ENCODE data around the gene ARHGAP42.

Gene ARHGAP42

GRCh38 chr11:100870138-100870537, 183.1 kb downstream of the ARHGAP42 start:
- H3K36me3 ChIP-seq (ENCODE audit: insufficient read depth, low read length): no peaks in the 10 kb centered on the region
- TF ChIP-seq EZH2 (IDR thresholded peaks at IDR 0.05; ENCODE audit: borderline replicate concordance, low read depth, low read length, severe bottlenecking): no peak
- no peaks in the 10 kb centered on the region for H3K9me3 ChIP-seq (ENCODE audit: insufficient read depth, low read length, severe bottlenecking)
- no peak overlapping the region for H3K4me3 ChIP-seq (ENCODE audit: low read depth in 1 of 2, low read length in 2 of 2)
- H3K9ac ChIP-seq (ENCODE audit: low read depth, low read length): no peak overlapping the region
- DNase-seq (no peak), ATAC-seq (ENCODE audit: insufficient read depth, low read depth) (no peak)
- no peaks in the 10 kb centered on the region for H3K79me2 ChIP-seq (ENCODE audit: insufficient read depth, low read length)
- no peaks in the 10 kb centered on the region for H3K4me1 ChIP-seq (ENCODE audit: insufficient read depth, low read length)
- no peak overlapping the region for H2AFZ ChIP-seq (ENCODE audit: low read depth, low read length)
- no peaks in the 10 kb centered on the region for H4K20me1 ChIP-seq (ENCODE audit: insufficient read depth, low read length)
- H3K27me3 ChIP-seq (ENCODE audit: insufficient read depth, low read length, poor library complexity): no peaks in the 10 kb centered on the region
- H3K27ac ChIP-seq (ENCODE audit: low read length): no peak overlapping the region
- no peak overlapping the region for H3K4me2 ChIP-seq (ENCODE audit: insufficient read depth, low read length)

DNA sequence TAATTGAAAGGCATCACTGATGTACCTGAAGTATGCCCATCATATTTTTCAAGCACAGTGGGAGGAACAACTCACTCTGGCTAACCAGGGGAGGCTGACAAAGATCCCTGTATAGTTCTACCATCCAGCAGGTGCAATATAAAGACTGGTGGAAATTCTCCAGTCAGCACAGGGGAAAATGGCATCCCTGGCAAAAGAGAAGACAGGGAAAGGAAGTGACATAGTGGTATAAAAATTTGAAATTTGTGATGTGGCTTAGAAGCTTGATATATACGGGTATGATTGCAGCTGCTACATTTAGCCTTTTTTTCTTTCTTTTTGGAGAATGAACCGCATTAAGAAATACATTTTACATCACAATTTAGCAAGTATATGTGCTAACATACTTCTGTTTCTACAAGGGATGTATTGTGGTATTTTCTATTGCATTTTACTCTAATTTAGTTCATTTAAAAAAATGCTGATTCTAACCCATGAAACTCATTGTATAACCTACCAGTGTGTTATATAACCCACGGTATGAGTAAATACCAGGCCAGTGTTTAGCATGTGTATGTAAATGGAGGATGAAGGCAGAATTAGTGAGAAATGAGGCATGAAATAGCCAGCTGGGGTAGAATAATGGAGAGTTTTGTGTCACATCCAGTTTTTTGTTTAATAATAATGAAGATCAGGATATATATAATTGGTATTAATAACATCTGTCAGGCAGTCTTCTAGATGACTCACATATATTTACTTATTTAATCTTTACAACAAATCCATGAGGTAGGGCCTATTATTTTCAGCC, 186.1 kb downstream of the ARHGAP42 start:
- Histone ChIP-seq H2AFZ (ENCODE audit: low read depth, low read length) (no peak overlapping the region), H3K27ac (ENCODE audit: low read length) (no peak overlapping the region), H4K20me1 (ENCODE audit: insufficient read depth, low read length) (no peaks in the 10 kb centered on the region), H3K27me3 (ENCODE audit: insufficient read depth, low read length, poor library complexity) (no peaks in the 10 kb centered on the region), H3K4me3 (ENCODE audit: low read depth in 1 of 2, low read length in 2 of 2) (no peak overlapping the region), H3K9ac (ENCODE audit: low read depth, low read length) (no peak overlapping the region), H3K9me3 (ENCODE audit: insufficient read depth, low read length, severe bottlenecking) (no peaks in the 10 kb centered on the region), H3K36me3 (ENCODE audit: insufficient read depth, low read length) (no peaks in the 10 kb centered on the region), H3K79me2 (ENCODE audit: insufficient read depth, low read length) (no peaks in the 10 kb centered on the region), H3K4me2 (ENCODE audit: insufficient read depth, low read length) (no peak overlapping the region), H3K4me1 (ENCODE audit: insufficient read depth, low read length) (no peaks in the 10 kb centered on the region)
- no peak for TF ChIP-seq EZH2 (IDR thresholded peaks at IDR 0.05; ENCODE audit: borderline replicate concordance, low read depth, low read length, severe bottlenecking)
- TF ChIP-seq, protein P1, sequence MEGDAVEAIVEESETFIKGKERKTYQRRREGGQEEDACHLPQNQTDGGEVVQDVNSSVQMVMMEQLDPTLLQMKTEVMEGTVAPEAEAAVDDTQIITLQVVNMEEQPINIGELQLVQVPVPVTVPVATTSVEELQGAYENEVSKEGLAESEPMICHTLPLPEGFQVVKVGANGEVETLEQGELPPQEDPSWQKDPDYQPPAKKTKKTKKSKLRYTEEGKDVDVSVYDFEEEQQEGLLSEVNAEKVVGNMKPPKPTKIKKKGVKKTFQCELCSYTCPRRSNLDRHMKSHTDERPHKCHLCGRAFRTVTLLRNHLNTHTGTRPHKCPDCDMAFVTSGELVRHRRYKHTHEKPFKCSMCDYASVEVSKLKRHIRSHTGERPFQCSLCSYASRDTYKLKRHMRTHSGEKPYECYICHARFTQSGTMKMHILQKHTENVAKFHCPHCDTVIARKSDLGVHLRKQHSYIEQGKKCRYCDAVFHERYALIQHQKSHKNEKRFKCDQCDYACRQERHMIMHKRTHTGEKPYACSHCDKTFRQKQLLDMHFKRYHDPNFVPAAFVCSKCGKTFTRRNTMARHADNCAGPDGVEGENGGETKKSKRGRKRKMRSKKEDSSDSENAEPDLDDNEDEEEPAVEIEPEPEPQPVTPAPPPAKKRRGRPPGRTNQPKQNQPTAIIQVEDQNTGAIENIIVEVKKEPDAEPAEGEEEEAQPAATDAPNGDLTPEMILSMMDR (IDR thresholded peaks at IDR 0.05; ENCODE audit: borderline replicate concordance, extremely low read depth, low read length, poor library complexity, severe bottlenecking): no peak
- ATAC-seq (ENCODE audit: insufficient read depth, low read depth): no peak
- no peak for DNase-seq

DNA sequence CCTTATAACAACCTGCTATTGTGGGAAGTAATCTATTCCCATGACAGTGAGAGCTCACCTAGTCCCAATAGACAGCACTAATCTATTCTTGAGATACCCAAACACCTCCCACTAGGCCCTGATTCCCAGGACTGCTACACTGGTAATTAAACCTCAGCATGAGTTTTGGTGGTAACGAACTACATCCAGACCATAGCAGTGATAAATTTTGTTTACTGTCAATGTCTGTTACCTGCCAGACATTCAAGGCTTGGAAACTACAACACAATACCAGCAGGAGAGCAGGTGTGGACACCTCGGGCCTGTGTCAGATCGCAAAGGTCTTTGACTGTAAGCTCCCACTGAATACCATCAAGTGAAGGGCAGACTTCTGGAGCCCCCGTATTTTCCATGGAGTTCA, 187.1 kb downstream of the ARHGAP42 start:
- H3K27me3 ChIP-seq (ENCODE audit: insufficient read depth, low read length, poor library complexity): no peaks in the 10 kb centered on the region
- no peaks in the 10 kb centered on the region for H3K79me2 ChIP-seq (ENCODE audit: insufficient read depth, low read length)
- ATAC-seq (ENCODE audit: insufficient read depth, low read depth) (no peak), DNase-seq (no peak)
- no peak overlapping the region for H3K4me3 ChIP-seq (ENCODE audit: low read depth in 1 of 2, low read length in 2 of 2)
- no peak for TF ChIP-seq EZH2 (IDR thresholded peaks at IDR 0.05; ENCODE audit: borderline replicate concordance, low read depth, low read length, severe bottlenecking)
- TF ChIP-seq, protein P1 (IDR thresholded peaks at IDR 0.05; ENCODE audit: borderline replicate concordance, extremely low read depth, low read length, poor library complexity, severe bottlenecking): no peak
- H3K9me3 ChIP-seq (ENCODE audit: insufficient read depth, low read length, severe bottlenecking): no peaks in the 10 kb centered on the region
- H2AFZ ChIP-seq (ENCODE audit: low read depth, low read length): no peak overlapping the region
- no peaks in the 10 kb centered on the region for H3K36me3 ChIP-seq (ENCODE audit: insufficient read depth, low read length)
- no peak overlapping the region for H3K9ac ChIP-seq (ENCODE audit: low read depth, low read length)
- no peaks in the 10 kb centered on the region for H4K20me1 ChIP-seq (ENCODE audit: insufficient read depth, low read length)
- H3K4me1 ChIP-seq (ENCODE audit: insufficient read depth, low read length): no peaks in the 10 kb centered on the region
- no peak overlapping the region for H3K4me2 ChIP-seq (ENCODE audit: insufficient read depth, low read length)
- no peak overlapping the region for H3K27ac ChIP-seq (ENCODE audit: low read length)

- no peaks in the 10 kb centered on the region for H3K79me2 ChIP-seq (ENCODE audit: insufficient read depth, low read length)
- no peak overlapping the region for H3K9ac ChIP-seq (ENCODE audit: low read depth, low read length)
- no peaks in the 10 kb centered on the region for H3K9me3 ChIP-seq (ENCODE audit: insufficient read depth, low read length, severe bottlenecking)
- no peak overlapping the region for H2AFZ ChIP-seq (ENCODE audit: low read depth, low read length)
- ATAC-seq (ENCODE audit: insufficient read depth, low read depth) (no peak), DNase-seq (no peak)
- no peaks in the 10 kb centered on the region for H4K20me1 ChIP-seq (ENCODE audit: insufficient read depth, low read length)
- H3K36me3 ChIP-seq (ENCODE audit: insufficient read depth, low read length): no peaks in the 10 kb centered on the region
- H3K4me3 ChIP-seq (ENCODE audit: low read depth in 1 of 2, low read length in 2 of 2): no peak overlapping the region
- TF ChIP-seq, protein P1 (IDR thresholded peaks at IDR 0.05; ENCODE audit: borderline replicate concordance, extremely low read depth, low read length, poor library complexity, severe bottlenecking): no peak
- no peak for TF ChIP-seq EZH2 (IDR thresholded peaks at IDR 0.05; ENCODE audit: borderline replicate concordance, low read depth, low read length, severe bottlenecking)
- no peak overlapping the region for H3K27ac ChIP-seq (ENCODE audit: low read length)
- no peaks in the 10 kb centered on the region for H3K27me3 ChIP-seq (ENCODE audit: insufficient read depth, low read length, poor library complexity)
- H3K4me2 ChIP-seq (ENCODE audit: insufficient read depth, low read length): no peak overlapping the region
- no peaks in the 10 kb centered on the region for H3K4me1 ChIP-seq (ENCODE audit: insufficient read depth, low read length)
Measured at GRCh38 chr11:100875521-100875869, 188.4 kb downstream of the ARHGAP42 start.

Measured in DND-41 (cell line).